ENCODE results near the gene KCNG3.

KCNG3 gene

GRCh38 chr2:42486145-42486906 lies 7.5 kb downstream of the KCNG3 start:
- no peak for DNase-seq (ENCODE audit: low spot score)

- DNase-seq (ENCODE audit: low spot score): no peak
These were observed 13.4 kb downstream of the KCNG3 start for GRCh38 chr2:42480402-42480801.

- no peak for DNase-seq (ENCODE audit: low spot score)
These were observed 18.9 kb downstream of the KCNG3 start for GRCh38 chr2:42474765-42475454.

- DNase-seq (ENCODE audit: low spot score): no peak
These were observed 23.1 kb downstream of the KCNG3 start for GRCh38 chr2:42470706-42471105.

- DNase-seq (ENCODE audit: low spot score): no peak
These were observed 29.2 kb downstream of the KCNG3 start for GRCh38 chr2:42464631-42465030.

GRCh38 chr2:42463570-42463969 lies 30.2 kb downstream of the KCNG3 start:
- no peak for DNase-seq (ENCODE audit: low spot score)

GRCh38 chr2:42459296-42459695 lies 34.5 kb downstream of the KCNG3 start:
- no peak for DNase-seq (ENCODE audit: low spot score)

- DNase-seq (ENCODE audit: low spot score): no peak
These were observed 35.4 kb downstream of the KCNG3 start for GRCh38 chr2:42458396-42458795.

- no peak for DNase-seq (ENCODE audit: low spot score)
These were observed 36.8 kb downstream of the KCNG3 start for GRCh38 chr2:42457011-42457410.

- no peak for DNase-seq (ENCODE audit: low spot score)
These were observed 37.5 kb downstream of the KCNG3 start for GRCh38 chr2:42456126-42456839.

- DNase-seq (ENCODE audit: low spot score): no peak
These were observed 41.2 kb downstream of the KCNG3 start for GRCh38 chr2:42452545-42452944.

- peak; percentile 66 for DNase-seq (ENCODE audit: low spot score)
These were observed 43.6 kb downstream of the KCNG3 start for GRCh38 chr2:42450136-42450535.

GRCh38 chr2:42449163-42450087 lies 44.4 kb downstream of the KCNG3 start:
- DNase-seq (ENCODE audit: low spot score): no peak

GRCh38 chr2:42448163-42448562 lies 45.6 kb downstream of the KCNG3 start:
- no peak for DNase-seq (ENCODE audit: low spot score)

GRCh38 chr2:42446503-42447271 lies 47.1 kb downstream of the KCNG3 start:
- no peak for DNase-seq (ENCODE audit: low spot score)

- DNase-seq (ENCODE audit: low spot score): no peak
These were observed 49.9 kb downstream of the KCNG3 start for GRCh38 chr2:42443718-42444399.

GRCh38 chr2:42442774-42443173 lies 51.0 kb downstream of the KCNG3 start:
- no peak for DNase-seq (ENCODE audit: low spot score)

GRCh38 chr2:42438685-42439084 lies 55.1 kb downstream of the KCNG3 start:
- no peak for DNase-seq (ENCODE audit: low spot score)

- no peak for DNase-seq (ENCODE audit: low spot score)
These were observed 57.4 kb downstream of the KCNG3 start for GRCh38 chr2:42436370-42436769.

GRCh38 chr2:42435628-42436027 lies 58.2 kb downstream of the KCNG3 start:
- no peak for DNase-seq (ENCODE audit: low spot score)

- no peak for DNase-seq (ENCODE audit: low spot score)
These were observed 63.6 kb downstream of the KCNG3 start for GRCh38 chr2:42430188-42430587.
